ENCODE results near the gene IPO4. TPM values are rescaled to one million over a fixed set of nuclear protein-coding genes. Genes with fewer than 3 reads are reported as not detected.
A peak's percentile ranks its signal among the peaks of the same experiment; 100 is the strongest.

IPO4 gene, protein sequence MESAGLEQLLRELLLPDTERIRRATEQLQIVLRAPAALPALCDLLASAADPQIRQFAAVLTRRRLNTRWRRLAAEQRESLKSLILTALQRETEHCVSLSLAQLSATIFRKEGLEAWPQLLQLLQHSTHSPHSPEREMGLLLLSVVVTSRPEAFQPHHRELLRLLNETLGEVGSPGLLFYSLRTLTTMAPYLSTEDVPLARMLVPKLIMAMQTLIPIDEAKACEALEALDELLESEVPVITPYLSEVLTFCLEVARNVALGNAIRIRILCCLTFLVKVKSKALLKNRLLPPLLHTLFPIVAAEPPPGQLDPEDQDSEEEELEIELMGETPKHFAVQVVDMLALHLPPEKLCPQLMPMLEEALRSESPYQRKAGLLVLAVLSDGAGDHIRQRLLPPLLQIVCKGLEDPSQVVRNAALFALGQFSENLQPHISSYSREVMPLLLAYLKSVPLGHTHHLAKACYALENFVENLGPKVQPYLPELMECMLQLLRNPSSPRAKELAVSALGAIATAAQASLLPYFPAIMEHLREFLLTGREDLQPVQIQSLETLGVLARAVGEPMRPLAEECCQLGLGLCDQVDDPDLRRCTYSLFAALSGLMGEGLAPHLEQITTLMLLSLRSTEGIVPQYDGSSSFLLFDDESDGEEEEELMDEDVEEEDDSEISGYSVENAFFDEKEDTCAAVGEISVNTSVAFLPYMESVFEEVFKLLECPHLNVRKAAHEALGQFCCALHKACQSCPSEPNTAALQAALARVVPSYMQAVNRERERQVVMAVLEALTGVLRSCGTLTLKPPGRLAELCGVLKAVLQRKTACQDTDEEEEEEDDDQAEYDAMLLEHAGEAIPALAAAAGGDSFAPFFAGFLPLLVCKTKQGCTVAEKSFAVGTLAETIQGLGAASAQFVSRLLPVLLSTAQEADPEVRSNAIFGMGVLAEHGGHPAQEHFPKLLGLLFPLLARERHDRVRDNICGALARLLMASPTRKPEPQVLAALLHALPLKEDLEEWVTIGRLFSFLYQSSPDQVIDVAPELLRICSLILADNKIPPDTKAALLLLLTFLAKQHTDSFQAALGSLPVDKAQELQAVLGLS
- 10 to 100 TPM; 42.6 to 44.5 TPM for total RNA-seq

- no peaks in the 10 kb centered on the region for H3K27me3 ChIP-seq (replicated peaks; ENCODE audit: insufficient read depth)
- peaks cover 4% of the 10 kb centered on the region for H3K4me1 ChIP-seq (replicated peaks)
- H3K36me3 ChIP-seq: peaks cover 0 to 26% of the 10 kb centered on the region in 2 donors
- TF ChIP-seq CTCF (IDR thresholded peaks at IDR 0.05) (peak in 1 of 4 experiments; percentile 35), POLR2A (IDR thresholded peaks at IDR 0.05) (peak; percentile 43), POLR2AphosphoS5 (IDR thresholded peaks at IDR 0.05) (peak; percentile 98)
- peak within 1 kb of the TSS; percentile 58 to 59 for H3K4me3 ChIP-seq
- peak within 1 kb of the TSS; percentile 70 to 76 for H3K27ac ChIP-seq
- under 1% methylated on average over 52 of the region's 65 CpGs for WGBS
- peak; percentile 95 for DNase-seq (ENCODE audit: low spot score)
- intact Hi-C loops (cut with DNase I): no loop called here
- no peaks in the 10 kb centered on the region for H3K9me3 ChIP-seq
Observed at GRCh38 chr14:24188251-24189058, at the start of gene IPO4. Gene IPO4, minus strand, starts transcription at chr14:24188816. Its CDS starts 29 bp downstream, at chr14:24188787.

DNA sequence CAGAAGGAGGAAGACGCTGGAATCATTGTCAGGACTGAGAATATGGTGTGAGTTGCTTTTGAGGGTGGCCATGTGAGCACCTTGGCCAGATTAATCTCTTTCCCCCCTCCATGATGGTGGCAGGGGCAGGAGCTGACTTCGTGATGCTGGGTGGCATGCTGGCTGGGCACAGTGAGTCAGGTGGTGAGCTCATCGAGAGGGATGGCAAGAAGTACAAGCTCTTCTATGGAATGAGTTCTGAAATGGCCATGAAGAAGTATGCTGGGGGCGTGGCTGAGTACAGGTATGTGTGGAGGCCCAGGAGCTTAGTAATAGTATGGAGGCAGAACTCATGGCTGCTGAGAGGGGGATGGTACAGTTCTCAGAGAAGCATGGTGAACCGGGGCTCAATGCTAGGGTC is 49.5 kb upstream of the IPO4 start:
- no peak for DNase-seq (ENCODE audit: low spot score)
- Histone ChIP-seq H3K9me3 (no peaks in the 10 kb centered on the region), H3K27ac (no peak overlapping the region), H3K36me3 (peaks cover 3 to 6% of the 10 kb centered on the region in 2 donors), H3K4me1 (replicated peaks) (peaks cover 26% of the 10 kb centered on the region), H3K4me3 (no peak overlapping the region), H3K27me3 (replicated peaks; ENCODE audit: insufficient read depth) (no peaks in the 10 kb centered on the region)
- intact Hi-C loops (cut with DNase I): no loop called here
- WGBS: 74% methylated on average over 5 of the region's 5 CpGs
- TF ChIP-seq POLR2A (IDR thresholded peaks at IDR 0.05) (no peak), CTCF (IDR thresholded peaks at IDR 0.05) (no peak), POLR2AphosphoS5 (IDR thresholded peaks at IDR 0.05) (no peak)

- 84% methylated on average over 2 of the region's 2 CpGs for WGBS
- peaks cover 27% of the 10 kb centered on the region for H3K4me1 ChIP-seq (replicated peaks)
- no peak overlapping the region for H3K4me3 ChIP-seq
- H3K27me3 ChIP-seq (replicated peaks; ENCODE audit: insufficient read depth): no peaks in the 10 kb centered on the region
- peaks cover 3 to 6% of the 10 kb centered on the region in 2 donors for H3K36me3 ChIP-seq
- no peak overlapping the region for H3K27ac ChIP-seq
- intact Hi-C loops (cut with DNase I): no loop called here
- H3K9me3 ChIP-seq: no peaks in the 10 kb centered on the region
- TF ChIP-seq POLR2A (IDR thresholded peaks at IDR 0.05) (no peak), CTCF (IDR thresholded peaks at IDR 0.05) (no peak), POLR2AphosphoS5 (IDR thresholded peaks at IDR 0.05) (no peak)
- DNase-seq (ENCODE audit: low spot score): no peak
Observed at GRCh38 chr14:24237463-24237955, 48.9 kb upstream of the IPO4 start.

DNA sequence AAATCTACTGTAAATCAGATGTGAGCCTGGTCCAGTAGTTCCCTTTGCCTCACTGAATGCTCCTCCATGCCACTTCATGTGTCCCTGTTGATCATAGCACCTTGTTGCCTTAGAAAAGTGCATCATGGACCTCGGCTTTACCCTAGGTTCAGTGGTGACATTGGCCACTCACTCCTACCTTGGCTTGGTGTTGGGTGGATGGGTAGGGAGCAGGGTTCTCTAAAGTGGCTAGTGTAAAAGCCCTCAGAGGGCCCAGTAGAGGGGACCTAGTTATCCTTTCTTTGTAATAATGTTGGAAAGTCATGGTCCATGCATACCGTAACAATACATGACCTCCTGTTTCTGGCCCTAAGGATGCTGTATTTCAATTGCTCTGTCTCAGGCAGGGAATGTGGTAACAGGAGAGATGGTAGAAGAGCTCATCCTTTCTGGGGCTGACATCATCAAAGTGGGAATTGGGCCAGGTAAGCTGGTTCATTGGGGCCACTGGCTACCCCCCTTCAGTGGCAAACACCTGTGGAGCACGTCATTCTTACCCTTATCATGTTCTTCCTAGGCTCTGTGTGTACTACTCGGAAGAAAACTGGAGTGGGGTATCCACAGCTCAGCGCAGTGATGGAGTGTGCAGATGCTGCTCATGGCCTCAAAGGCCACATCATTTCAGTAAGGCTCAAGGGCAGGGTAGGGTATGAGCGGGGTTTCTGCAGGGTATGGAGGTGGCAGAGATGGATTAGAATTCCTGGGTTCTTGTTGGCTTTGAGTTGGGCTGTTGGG is 48.3 kb upstream of the IPO4 start:
- H3K36me3 ChIP-seq: peaks cover 3 to 6% of the 10 kb centered on the region in 2 donors

More for the DNA sequence above, 48.3 kb upstream of the IPO4 start:
- Histone ChIP-seq H3K4me1 (replicated peaks) (peaks cover 27% of the 10 kb centered on the region), H3K27ac (no peak overlapping the region), H3K4me3 (no peak overlapping the region), H3K9me3 (no peaks in the 10 kb centered on the region), H3K27me3 (replicated peaks; ENCODE audit: insufficient read depth) (no peaks in the 10 kb centered on the region)
- TF ChIP-seq CTCF (IDR thresholded peaks at IDR 0.05) (no peak), POLR2A (IDR thresholded peaks at IDR 0.05) (no peak), POLR2AphosphoS5 (IDR thresholded peaks at IDR 0.05) (no peak)
- DNase-seq (ENCODE audit: low spot score): no peak
- intact Hi-C loops (cut with DNase I): no loop called here
- WGBS: 93% methylated on average over 6 of the region's 6 CpGs
